IMR-90 (cell line): ENCODE measurements around the gene TST. TPM values are rescaled to one million over a fixed set of nuclear protein-coding genes. Genes with fewer than 3 reads are reported as not detected.

Experiments
- ATAC-seq: fragments of 200-7000 bp; cut with Tn5 transposase; 2 replicates; pipeline ENCODE4 v1.9.1; 2020; ENCODE audit warnings: low read depth, mild to moderate bottlenecking, moderate library complexity
- BruUV-seq: library from RNA; stranded (reverse); fragments of 400-500 nt; replicated peaks from 2 replicates; lab custom pipeline; 2021; lab: Mats Ljungman, UMichigan
- CTCF ChIA-PET: fragments of 300-600 bp; formaldehyde crosslinking; extraction: SDS; loops from one replicate; lab custom pipeline; 2021; ENCODE audit warnings: antibody characterized with exemption; lab: Yijun Ruan, JAX
- POLR2A ChIA-PET: fragments of 300-600 bp; sonication (Branson Sonifier 250); formaldehyde crosslinking; loops from one replicate; lab custom pipeline; 2022; ENCODE audit warnings: antibody characterized with exemption; ENCODE audit not compliant: unreplicated experiment; lab: Charles Lee
- DNase-seq: peaks from one replicate; pipeline ENCODE4 v3.0.0; 2013
- H2AFZ ChIP-seq: replicated peaks from 2 replicates; pipeline ENCODE3; 2013; ENCODE audit warnings: low read length, mild to moderate bottlenecking; ENCODE audit not compliant: poor library complexity
- H2AK5ac ChIP-seq: 2 replicates; pipeline ENCODE4 v1.6.1; 2013; ENCODE audit warnings: low read depth, low read length, inconsistent platforms
- H2AK9ac ChIP-seq: replicated peaks from 2 replicates; pipeline ENCODE3; 2013; ENCODE audit warnings: mild to moderate bottlenecking, low read depth, low read length, moderate library complexity; ENCODE audit not compliant: poor library complexity
- H2BK120ac ChIP-seq: 2 replicates; pipeline ENCODE4 v1.6.1; 2013; ENCODE audit warnings: low read depth, low read length, inconsistent platforms
- H2BK15ac ChIP-seq: 3 replicates; pipeline ENCODE4 v1.6.1; 2013; ENCODE audit warnings: low read depth, low read length, inconsistent platforms
- H2BK20ac ChIP-seq: 2 replicates; pipeline ENCODE4 v1.6.1; 2013; ENCODE audit warnings: low read depth, mild to moderate bottlenecking, inconsistent platforms, low read length, moderate library complexity
- H2BK5ac ChIP-seq: 2 replicates; pipeline ENCODE4 v1.6.1; 2013; ENCODE audit warnings: mild to moderate bottlenecking, low read depth, low read length, inconsistent platforms; ENCODE audit not compliant: poor library complexity, severe bottlenecking
- H3K14ac ChIP-seq: replicated peaks from 2 replicates; pipeline ENCODE4 v1.6.1; 2013; ENCODE audit warnings: low read depth, low read length, inconsistent platforms
- H3K18ac ChIP-seq: 2 replicates; pipeline ENCODE4 v1.6.1; 2013; ENCODE audit warnings: low read depth, low read length, control low read depth
- H3K23ac ChIP-seq: 2 replicates; pipeline ENCODE4 v1.6.1; 2013; ENCODE audit warnings: low read depth, low read length, inconsistent platforms
- H3K27ac ChIP-seq: 2 replicates; pipeline ENCODE4 v1.5.1; 2013; ENCODE audit warnings: mild to moderate bottlenecking, control low read depth, low read length; ENCODE audit not compliant: insufficient read depth
- H3K27me3 ChIP-seq: 2 replicates; pipeline ENCODE4 v1.6.1; 2013; ENCODE audit warnings: low read length; ENCODE audit not compliant: control insufficient read depth, insufficient read depth
- H3K36me3 ChIP-seq: 2 replicates; pipeline ENCODE4 v1.6.1; 2013; ENCODE audit warnings: low read length, mixed read lengths; ENCODE audit not compliant: control insufficient read depth, insufficient read depth
- H3K4ac ChIP-seq: 2 replicates; pipeline ENCODE4 v1.6.1; 2013; ENCODE audit warnings: low read depth, low read length, inconsistent platforms
- H3K4me1 ChIP-seq: 2 replicates; pipeline ENCODE4 v1.6.1; 2013; ENCODE audit warnings: low read length, mixed read lengths; ENCODE audit not compliant: control insufficient read depth, insufficient read depth
- H3K4me2 ChIP-seq: 2 replicates; pipeline ENCODE4 v1.6.1; 2013; ENCODE audit warnings: low read depth, mild to moderate bottlenecking, control low read depth, low read length, moderate library complexity
- H3K4me3 ChIP-seq: 2 replicates; pipeline ENCODE4 v1.5.1; 2013; ENCODE audit warnings: low read depth, mild to moderate bottlenecking, control low read depth, low read length, moderate library complexity; ENCODE audit not compliant: insufficient read depth
- H3K56ac ChIP-seq: 2 replicates; pipeline ENCODE4 v1.6.1; 2013; ENCODE audit warnings: low read length, inconsistent platforms; ENCODE audit not compliant: insufficient read depth; ENCODE audit errors: extremely low read depth
- H3K79me1 ChIP-seq, 2 experiments: 2 replicates each; pipeline ENCODE4 v1.6.1; 2013; ENCODE audit warnings: low read length in 2 of 2, inconsistent platforms in 1 of 2, low read depth in 1 of 2
- H3K9ac ChIP-seq: 2 replicates; pipeline ENCODE4 v1.6.1; 2013; ENCODE audit warnings: low read depth, low read length, control low read depth
- H3K9me1 ChIP-seq: 2 replicates; pipeline ENCODE4 v1.6.1; 2013; ENCODE audit warnings: low read length, inconsistent platforms; ENCODE audit not compliant: insufficient read depth
- H3K9me3 ChIP-seq: 2 replicates; pipeline ENCODE4 v1.6.1; 2013; ENCODE audit warnings: low read length; ENCODE audit not compliant: control insufficient read depth, insufficient read depth
- H4K20me1 ChIP-seq: 2 replicates; pipeline ENCODE4 v1.6.1; 2013; ENCODE audit warnings: low read length, inconsistent platforms; ENCODE audit not compliant: insufficient read depth
- H4K5ac ChIP-seq: 2 replicates; pipeline ENCODE4 v1.6.1; 2013; ENCODE audit warnings: mild to moderate bottlenecking, low read depth, low read length, control low read depth
- H4K8ac ChIP-seq, 2 experiments: 2 replicates each; pipeline ENCODE4 v1.6.1; 2013; ENCODE audit warnings: low read depth in 2 of 2, low read length in 2 of 2, control low read depth in 1 of 2, inconsistent platforms in 1 of 2
- H4K91ac ChIP-seq: 2 replicates; pipeline ENCODE4 v1.6.1; 2013; ENCODE audit warnings: low read depth, low read length, inconsistent platforms; ENCODE audit not compliant: insufficient read depth
- BHLHE40 ChIP-seq: fragments of 150-350 bp; IDR thresholded peaks from 2 replicates; pipeline ENCODE4 v1.6.1; 2016; ENCODE audit warnings: mild to moderate bottlenecking, low read depth, low read length
- FOS ChIP-seq: fragments of 150-350 bp; IDR thresholded peaks from 2 replicates; pipeline ENCODE4 v1.6.1; 2016; ENCODE audit warnings: low read depth, low read length
- MAFK ChIP-seq: IDR thresholded peaks from 2 replicates; pipeline ENCODE4 v1.6.1; 2012; ENCODE audit warnings: low read depth, low read length, improper control_type of control experiment
- MAZ ChIP-seq: IDR thresholded peaks from 2 replicates; pipeline ENCODE4 v1.6.1; 2012; ENCODE audit warnings: low read depth, mild to moderate bottlenecking, low read length, improper control_type of control experiment, moderate library complexity, borderline replicate concordance
- MXI1 ChIP-seq: IDR thresholded peaks from 2 replicates; pipeline ENCODE4 v1.6.1; 2012; ENCODE audit warnings: low read depth, mild to moderate bottlenecking, low read length, moderate library complexity, borderline replicate concordance
- NFE2L2 ChIP-seq: fragments of 150-350 bp; IDR thresholded peaks from 2 replicates; pipeline ENCODE4 v1.6.1; 2016; ENCODE audit warnings: low read depth, mild to moderate bottlenecking, low read length
- RFX5 ChIP-seq: IDR thresholded peaks from 2 replicates; pipeline ENCODE4 v1.8.0; 2012; ENCODE audit warnings: low read depth, mild to moderate bottlenecking, low read length, moderate library complexity
- WGBS, 2 experiments: methylation state at CpG; one replicate each; pipeline versions ENCODE4 v1.1.5 to v1.1.7; 2013; ENCODE audit warnings: missing lambda C conversion rate in 2 of 2; ENCODE audit not compliant: insufficient read length in 1 of 2; ENCODE audit errors: extremely low coverage in 2 of 2; 5-methylcytosine and 5-hydroxymethylcytosine counted together
- dilution Hi-C: fragments of 300-500 bp; cut with HindIII; formaldehyde crosslinking; loops from one replicate; pipeline ENCODE4 v1.14.3; 2018; ENCODE audit warnings: low sequenced_read_pairs; ENCODE audit not compliant: unreplicated experiment
- in situ Hi-C: fragments of 300-500 bp; cut with MboI; formaldehyde crosslinking; loops from 3 replicates; pipeline ENCODE4 v1.14.3; 2019; ENCODE audit warnings: low sequenced_read_pairs, inconsistent platforms, mixed read lengths
- intact Hi-C: fragments of 100-400 bp; cut with micrococcal nuclease; formaldehyde crosslinking; loops from 2 replicates; pipeline ENCODE4 v1.10.0; 2022
- polyA plus RNA-seq, 3 experiments: library from polyadenylated mRNA; depleted of rRNA; stranded (reverse); fragments of >200 nt; gene quantifications; 2 replicates each; pipeline ENCODE4 v1.2.3, GENCODE V29; 2012; ENCODE audit warnings: low replicate concordance in 1 of 3
- total RNA-seq: library from RNA; depleted of rRNA; stranded (reverse); fragments of >200 nt; gene quantifications from 2 replicates; pipeline ENCODE4 v1.2.3, GENCODE V29; 2012
- TF ChIP-seq, protein P1 (sequence below): fragments of 150-350 bp; IDR thresholded peaks from 2 replicates; pipeline ENCODE4 v1.6.1; 2017; ENCODE audit warnings: mild to moderate bottlenecking, antibody characterized with exemption, low read length, low read depth

Gene TST
- total and polyA plus RNA-seq, 2 of the 4 experiments (the other 2 are of a cell fraction), result 31.7 to 37.7 TPM

DNA sequence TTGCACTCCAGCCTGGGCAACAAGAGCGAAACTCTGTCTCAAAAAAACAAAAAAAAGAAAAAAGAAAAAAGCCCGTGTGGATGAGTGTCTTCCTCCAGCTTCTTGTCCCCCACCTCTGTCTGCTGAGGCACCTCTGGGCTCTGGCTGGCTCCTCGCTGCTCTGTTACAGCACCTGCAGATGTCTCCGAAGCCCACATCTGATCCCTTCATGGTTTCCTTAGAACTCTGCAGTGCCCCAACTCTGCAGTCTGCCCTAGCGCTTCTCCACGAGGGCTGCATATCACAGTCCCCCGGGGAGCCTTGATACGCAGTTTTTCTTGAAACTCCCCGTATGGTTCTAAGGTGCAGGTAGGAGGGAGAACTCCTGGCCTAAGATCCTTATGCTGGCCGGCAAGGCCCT lies 48.2 kb upstream of the TST start:
- no peak for TF ChIP-seq MXI1
- TF ChIP-seq, protein P1, sequence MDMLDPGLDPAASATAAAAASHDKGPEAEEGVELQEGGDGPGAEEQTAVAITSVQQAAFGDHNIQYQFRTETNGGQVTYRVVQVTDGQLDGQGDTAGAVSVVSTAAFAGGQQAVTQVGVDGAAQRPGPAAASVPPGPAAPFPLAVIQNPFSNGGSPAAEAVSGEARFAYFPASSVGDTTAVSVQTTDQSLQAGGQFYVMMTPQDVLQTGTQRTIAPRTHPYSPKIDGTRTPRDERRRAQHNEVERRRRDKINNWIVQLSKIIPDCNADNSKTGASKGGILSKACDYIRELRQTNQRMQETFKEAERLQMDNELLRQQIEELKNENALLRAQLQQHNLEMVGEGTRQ, result no peak
- no peak for TF ChIP-seq FOS
- TF ChIP-seq MAFK, result no peak
- TF ChIP-seq MAZ, result no peak
- TF ChIP-seq BHLHE40, result no peak
- TF ChIP-seq RFX5, result no peak
- TF ChIP-seq NFE2L2, result no peak
- BruUV-seq, result no TSS peak
- Histone ChIP-seq H2BK5ac (no peak overlapping the region), H3K9me1 (no peaks in the 10 kb centered on the region), H3K14ac (no peak overlapping the region), H4K5ac (no peak overlapping the region), H3K27me3 (peaks cover 27% of the 10 kb centered on the region), H2AFZ (peak overlapping the region; percentile 14), H3K9me3 (no peaks in the 10 kb centered on the region), H2BK120ac (no peak overlapping the region), H2BK15ac (no peak overlapping the region), H3K18ac (no peak overlapping the region), H2BK20ac (no peak overlapping the region), H4K8ac (no peak overlapping the region), H4K20me1 (no peaks in the 10 kb centered on the region), H2AK5ac (no peak overlapping the region), H3K4me2 (no peak overlapping the region), H3K27ac (no peak overlapping the region), H3K9ac (no peak overlapping the region), H3K4me1 (no peaks in the 10 kb centered on the region), H3K56ac (no peak overlapping the region), H3K36me3 (no peaks in the 10 kb centered on the region; the same call in 1 of the 2 replicates), H3K23ac (no peak overlapping the region), H3K79me1 (no peaks in the 10 kb centered on the region), H3K4ac (no peak overlapping the region), H3K4me3 (no peak overlapping the region), H2AK9ac (no peak overlapping the region), H4K91ac (no peak overlapping the region)
- dilution Hi-C loops (no loop called here), intact Hi-C loops (no loop called here), in situ Hi-C loops (no loop called here)
- CTCF ChIA-PET, result interaction anchor here (0.6 kb wide), 1 partner anchor 90 kb away, joined by 3 read pairs; no protein-coding TSS in a partner anchor
- ATAC-seq, result no peak
- WGBS, 2 experiments, result 80% methylated on average over 1 of the region's 10 CpGs; no CpG with 5 or more reads in 1 of the 2 experiments
- DNase-seq, result no peak
- POLR2A ChIA-PET, result no interaction called here
